NOMO-1 treated with dmso at 0.1 percent for 144 hours (cell line): ENCODE results near the gene UNC93A.
"Not testable (repeated sequence)": the region's sequence is repeated elsewhere in the genome, so short reads cannot be mapped to it uniquely, and the experiment has no call there.

Experiments
- DNase-seq: peaks from one replicate; lab custom pipeline; 2025; ENCODE audit not compliant: unreplicated experiment; lab: John Stamatoyannopoulos, UW

UNC93A gene

DNA sequence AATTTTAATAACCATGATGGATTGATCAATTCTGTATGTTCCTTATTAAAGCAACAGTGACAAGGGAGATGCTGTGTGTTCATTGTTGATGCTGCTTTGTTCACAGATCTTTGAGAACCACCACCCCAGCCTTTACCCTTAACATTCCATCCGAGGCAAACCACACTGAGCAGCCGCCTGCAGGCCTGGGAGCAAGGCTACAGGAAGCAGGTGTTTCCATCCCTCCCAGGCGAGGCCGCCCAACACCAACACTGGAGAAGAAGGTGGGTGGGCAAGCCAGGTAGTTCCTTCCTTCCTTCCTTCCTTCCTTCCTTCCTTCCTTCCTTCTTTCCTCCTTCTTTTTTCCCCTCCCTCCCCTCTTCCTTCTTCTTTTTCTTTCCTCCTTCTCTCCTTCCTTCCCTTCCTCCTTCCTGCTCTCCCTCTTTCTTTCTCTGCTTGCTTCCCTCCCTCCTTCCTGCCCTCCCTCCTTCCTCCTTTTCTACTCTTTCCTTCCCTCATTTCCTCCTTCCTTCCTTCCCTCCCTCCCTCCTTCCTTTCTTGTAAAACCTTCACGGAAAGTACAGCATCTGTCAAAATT lies 47.5 kb downstream of the UNC93A start:
- DNase-seq: no peak

GRCh38 chr6:167341038-167341583 lies 50.0 kb downstream of the UNC93A start:
- no peak for DNase-seq

GRCh38 chr6:167341665-167342655 lies 50.8 kb downstream of the UNC93A start:
- no peak for DNase-seq

- no peak for DNase-seq
These were observed 51.9 kb downstream of the UNC93A start for GRCh38 chr6:167342879-167343610.

- no peak for DNase-seq
These were observed 54.2 kb downstream of the UNC93A start for GRCh38 chr6:167345348-167345747.

GRCh38 chr6:167345960-167346359 lies 54.8 kb downstream of the UNC93A start:
- DNase-seq: no peak

- DNase-seq: no peak
These were observed 56.1 kb downstream of the UNC93A start for GRCh38 chr6:167347226-167347625.

GRCh38 chr6:167349631-167350274 lies 58.6 kb downstream of the UNC93A start:
- no peak for DNase-seq

- DNase-seq: no peak
These were observed 59.2 kb downstream of the UNC93A start for GRCh38 chr6:167350275-167350696.

GRCh38 chr6:167350731-167351655 lies 59.9 kb downstream of the UNC93A start:
- DNase-seq: no peak

GRCh38 chr6:167351656-167352345 lies 60.7 kb downstream of the UNC93A start:
- DNase-seq: no peak

GRCh38 chr6:167356874-167357273 lies 65.8 kb downstream of the UNC93A start:
- DNase-seq: no peak

DNA sequence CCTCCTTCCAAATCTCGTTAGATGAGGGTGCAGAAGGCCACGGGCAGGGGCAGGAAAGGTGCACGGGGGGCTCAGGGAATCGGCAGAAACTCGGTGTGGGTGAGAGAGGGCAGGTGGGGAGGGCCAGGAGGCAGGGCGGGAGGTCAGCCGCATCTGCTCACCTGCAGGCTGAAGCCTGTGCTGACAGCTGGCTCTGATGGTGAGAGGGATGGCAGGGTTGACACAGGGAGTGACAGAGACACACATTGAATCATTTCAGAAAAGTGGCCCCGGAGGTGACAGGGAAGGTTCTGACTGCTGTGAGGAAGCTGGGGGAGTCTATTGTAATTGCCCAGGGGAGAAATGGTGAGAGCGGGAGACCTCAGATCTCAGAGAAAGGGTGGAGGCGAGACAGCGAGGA lies 67.3 kb downstream of the UNC93A start:
- not testable (repeated sequence) for DNase-seq

DNA sequence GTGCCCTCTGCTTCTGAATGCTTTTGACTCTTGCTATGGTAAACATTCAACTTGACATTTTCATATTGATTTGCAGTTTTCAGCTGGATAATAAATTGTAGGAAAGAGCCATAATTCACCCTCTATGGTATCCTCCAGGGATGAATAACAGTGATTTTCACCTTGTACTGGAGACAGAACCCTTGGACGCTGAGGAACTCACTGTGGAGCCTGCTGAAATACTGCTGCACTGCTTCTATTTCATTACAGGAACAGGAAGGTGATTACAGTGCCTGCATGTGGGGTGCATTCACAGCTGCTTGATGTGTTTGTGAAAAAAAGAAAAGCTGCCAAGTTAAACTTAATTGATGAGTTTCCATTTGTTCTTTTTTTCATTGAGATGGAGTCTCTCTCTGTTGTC lies 70.1 kb downstream of the UNC93A start:
- DNase-seq: not testable (repeated sequence)
